Measurements from ENCODE around the gene LZTR1. TPM values are rescaled to one million over a fixed set of nuclear protein-coding genes. Genes with fewer than 3 reads are reported as not detected.
A peak's percentile ranks its signal among the peaks of the same experiment; 100 is the strongest.
"Not testable (repeated sequence)": the region's sequence is repeated elsewhere in the genome, so short reads cannot be mapped to it uniquely, and the experiment has no call there.

Gene LZTR1
- total RNA-seq, 1 donor from 2014 or later = 93.5 TPM

DNA sequence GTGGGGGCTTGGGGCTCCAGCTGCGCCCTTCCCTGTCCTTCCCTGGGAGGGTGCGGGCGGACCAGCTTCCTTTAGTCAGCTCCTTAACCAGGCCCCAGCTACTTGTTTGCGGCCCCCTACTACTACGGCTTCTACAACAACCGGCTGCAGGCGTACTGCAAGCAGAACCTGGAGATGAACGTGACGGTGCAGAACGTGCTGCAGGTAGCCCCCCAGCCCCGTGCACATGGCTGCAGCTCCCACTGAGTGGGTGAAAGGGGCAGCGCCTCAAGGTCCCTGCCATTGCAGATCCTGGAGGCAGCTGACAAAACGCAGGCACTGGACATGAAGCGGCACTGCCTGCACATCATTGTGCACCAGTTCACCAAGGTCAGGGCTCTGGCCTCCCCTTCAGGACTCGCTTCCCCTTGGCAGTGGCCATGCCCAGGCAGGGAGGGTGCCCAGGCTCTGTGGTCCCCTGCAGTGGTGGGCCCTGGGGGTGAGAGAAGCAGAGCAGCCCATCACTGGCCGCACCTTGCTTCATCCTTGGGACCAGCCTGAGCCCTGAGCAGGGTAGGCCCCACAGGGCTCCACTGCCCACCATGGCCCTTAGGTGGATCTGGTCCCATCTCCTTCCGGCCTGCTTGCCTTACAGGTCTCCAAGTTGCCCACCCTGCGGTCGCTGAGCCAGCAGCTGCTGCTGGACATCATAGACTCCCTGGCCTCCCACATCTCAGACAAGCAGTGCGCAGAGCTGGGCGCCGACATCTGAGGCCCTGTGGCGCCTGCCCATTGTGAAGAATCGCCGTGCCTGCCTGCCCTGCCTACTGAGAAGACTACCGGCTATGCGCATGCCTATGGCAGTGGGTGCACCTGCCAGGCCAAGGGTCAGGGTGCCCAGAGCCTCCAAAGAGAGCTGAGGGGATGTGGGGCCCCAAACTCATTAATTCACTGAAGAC lies 14.8 kb downstream of the LZTR1 start:
- DNase-seq (ENCODE audit: low spot score) = no peak

DNA sequence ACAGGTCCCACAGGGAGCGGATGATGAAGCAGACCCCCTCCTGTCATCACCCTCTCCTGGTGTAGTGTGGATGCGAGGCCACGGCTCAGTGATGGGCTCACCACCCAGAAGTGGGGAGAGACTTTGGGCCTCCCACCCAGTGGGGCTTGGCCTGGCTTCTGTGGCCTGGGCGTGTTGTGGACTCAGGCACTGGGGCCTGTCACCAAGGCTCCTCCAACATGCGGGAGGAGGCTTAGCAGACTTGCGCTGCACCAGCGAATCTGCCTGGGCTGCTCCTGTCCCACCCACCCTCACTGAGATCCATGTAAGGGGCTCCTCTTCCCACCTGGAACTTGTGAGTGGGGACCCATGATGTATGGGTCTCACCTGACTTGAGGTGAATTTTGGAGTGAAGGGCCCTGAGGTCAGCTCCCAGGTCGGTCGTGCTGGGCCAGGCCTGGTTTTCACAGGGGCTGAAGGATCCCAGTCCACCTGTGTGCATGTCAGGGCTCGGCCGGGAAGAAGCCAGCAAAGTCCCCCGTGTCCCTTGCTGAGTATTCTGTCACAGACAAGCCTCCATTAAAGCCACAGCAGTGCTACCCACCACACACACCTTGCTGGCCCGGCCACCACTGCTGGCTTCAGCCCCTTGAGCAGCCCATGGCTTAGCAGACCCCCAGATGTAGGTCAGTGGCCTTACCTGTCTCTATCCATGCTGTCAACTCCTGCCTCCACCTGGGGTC lies 15.6 kb downstream of the LZTR1 start:
- no peak for DNase-seq (ENCODE audit: low spot score)

GRCh38 chr22:20998411-20999336 lies 16.6 kb downstream of the LZTR1 start:
- no peak for DNase-seq (ENCODE audit: low spot score)

DNA sequence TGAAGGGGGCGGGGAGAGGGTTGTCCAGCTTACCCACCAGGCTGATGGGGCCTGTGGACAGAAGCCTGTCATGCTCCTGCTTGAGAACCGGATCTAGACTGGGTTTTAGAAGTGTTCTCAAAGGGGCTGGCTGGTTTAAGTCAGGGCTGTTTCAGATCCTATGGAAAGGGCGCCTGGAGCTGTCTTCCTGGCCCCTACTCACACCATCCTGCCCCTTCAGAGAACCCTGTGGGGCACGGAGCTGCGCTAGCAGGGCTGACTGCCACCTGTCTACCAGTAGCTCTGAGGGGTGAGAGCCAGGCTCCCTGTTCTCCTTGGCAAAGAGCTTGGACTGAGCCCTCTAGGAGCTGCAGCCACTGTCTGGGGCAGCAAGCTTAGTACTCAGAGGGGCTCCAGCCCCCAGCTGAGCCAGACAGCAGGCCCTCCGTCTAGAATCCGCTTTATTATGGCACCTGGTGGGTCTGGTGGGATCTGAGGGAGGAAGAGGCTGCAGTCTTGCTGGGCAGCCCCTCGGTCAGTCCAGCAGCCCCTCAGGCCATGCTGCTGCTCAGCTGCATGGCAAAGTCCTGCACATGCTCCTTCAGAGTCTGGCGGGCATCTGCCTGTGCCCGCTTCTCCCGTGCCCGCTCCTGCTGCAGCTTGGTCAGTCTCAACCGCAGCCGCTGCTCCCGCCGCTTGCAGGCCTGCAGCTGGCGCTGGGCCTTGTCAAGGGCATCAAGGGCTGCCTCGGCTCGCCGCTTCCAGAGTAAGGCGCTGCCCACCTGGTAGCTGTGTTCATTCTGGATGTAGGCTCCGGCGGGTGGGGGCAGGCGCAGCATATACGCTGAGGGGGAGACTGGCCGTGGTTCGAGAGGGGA lies 17.5 kb downstream of the LZTR1 start:
- DNase-seq (ENCODE audit: low spot score) = no peak

DNA sequence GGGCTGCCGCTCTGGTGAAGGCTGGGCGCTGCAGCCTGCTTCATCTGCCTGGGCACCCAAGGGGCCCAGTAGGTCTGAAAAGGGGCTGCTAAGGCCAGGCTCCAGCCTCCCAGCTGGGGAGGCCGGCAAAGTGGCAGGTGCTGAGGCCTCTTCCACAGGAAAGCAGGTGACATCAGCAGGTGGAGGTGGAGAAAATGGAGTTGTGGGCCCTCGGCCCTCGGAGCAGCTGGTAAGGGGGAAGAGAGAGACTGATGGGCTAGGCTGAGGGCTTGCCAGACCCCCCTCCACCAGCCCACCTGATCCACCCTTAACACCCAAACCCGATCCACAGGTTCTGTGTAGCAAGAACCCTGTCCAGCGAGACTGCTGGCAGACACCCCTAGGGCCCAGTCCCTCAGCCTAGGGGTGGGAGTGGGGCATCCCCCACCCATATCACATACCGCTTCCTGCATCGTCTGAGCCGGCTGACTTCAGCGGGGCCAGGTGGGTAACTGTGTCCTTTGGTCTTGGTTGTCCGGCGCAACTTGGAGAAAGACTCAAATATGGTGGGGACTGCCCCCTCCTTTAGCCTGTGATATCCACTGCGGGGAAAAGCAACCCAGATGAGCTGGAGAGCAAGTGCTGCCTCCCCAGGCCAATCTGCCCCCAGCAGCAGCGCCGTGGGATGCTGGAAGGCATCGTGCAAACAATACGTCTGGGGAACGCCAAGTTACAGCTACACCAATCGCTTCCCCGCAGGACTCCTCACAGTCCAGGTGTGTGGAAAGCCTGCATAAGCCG lies 18.3 kb downstream of the LZTR1 start:
- no peak for DNase-seq (ENCODE audit: low spot score)

DNA sequence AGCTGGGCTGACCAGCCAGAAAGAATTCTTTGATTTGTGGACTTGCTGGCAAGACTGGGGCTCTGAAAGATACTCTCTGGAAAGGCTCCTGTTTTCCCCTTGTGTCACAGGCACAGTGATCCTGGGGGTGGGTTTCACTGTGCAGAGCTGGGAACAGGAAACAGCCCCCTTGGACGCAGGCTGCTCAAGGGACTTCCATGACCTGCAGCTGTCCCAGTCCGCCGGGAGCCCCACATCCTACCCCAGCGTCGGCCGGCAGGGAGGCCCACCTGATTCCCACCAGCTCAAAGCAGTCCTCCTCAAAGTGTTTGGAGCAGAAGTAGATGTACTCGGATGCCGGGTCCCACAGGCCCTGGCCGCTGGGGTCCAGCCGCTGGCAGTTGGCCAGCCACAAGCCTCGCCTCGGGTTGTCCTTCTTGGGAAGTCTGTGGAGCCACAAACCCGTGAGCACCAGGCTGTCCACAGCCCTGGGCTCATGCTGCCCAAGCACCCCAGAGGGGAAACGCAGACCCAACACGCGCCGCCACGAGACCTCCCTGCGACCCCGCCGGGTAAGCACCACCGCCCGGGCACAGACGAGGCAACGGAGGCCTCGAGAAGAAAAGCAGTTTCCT lies 19.0 kb downstream of the LZTR1 start:
- no peak for DNase-seq (ENCODE audit: low spot score)

DNA sequence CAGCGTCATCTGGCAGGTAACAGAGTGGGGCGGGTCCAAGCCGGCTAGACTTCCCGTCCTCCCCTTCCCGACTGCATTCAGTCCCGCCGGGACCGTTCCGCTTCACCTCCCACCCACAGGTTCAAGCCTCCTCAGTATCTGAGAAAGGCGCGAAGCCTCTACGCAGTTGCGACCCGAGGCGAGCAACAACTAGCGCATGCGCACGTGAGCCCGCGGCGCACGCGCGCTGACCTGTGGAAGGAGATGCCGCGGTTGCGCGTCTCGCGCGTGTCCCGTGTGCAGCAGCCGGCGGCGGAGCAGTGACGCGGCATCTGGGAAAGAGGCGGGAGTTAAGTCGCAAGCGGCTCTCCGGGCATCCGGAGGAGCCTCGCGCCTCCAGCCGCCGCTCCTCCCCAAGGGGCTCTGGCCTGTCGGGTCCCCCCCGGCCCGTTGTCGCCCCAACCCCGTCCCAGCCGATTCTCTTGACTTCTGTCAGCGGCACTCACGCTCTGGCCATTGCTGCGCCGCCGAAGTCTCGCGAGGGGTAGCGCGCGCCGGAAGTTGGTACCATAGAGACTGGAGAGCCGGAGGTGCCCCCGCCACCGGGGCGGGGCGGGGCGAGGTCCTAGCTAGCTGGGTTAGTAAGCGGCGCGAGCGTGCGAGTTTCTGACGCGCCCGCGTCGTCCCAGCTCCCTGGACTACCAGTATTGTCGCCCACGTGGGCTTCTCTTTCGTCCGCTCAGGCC lies 19.7 kb downstream of the LZTR1 start, which contains the start of gene THAP7:
TSS of gene THAP7 (minus strand) at position 518 of the 725 bp plus-strand sequence. CDS start at position 311, 207 bp downstream.
- DNase-seq (ENCODE audit: low spot score) = peak; percentile 97

DNA sequence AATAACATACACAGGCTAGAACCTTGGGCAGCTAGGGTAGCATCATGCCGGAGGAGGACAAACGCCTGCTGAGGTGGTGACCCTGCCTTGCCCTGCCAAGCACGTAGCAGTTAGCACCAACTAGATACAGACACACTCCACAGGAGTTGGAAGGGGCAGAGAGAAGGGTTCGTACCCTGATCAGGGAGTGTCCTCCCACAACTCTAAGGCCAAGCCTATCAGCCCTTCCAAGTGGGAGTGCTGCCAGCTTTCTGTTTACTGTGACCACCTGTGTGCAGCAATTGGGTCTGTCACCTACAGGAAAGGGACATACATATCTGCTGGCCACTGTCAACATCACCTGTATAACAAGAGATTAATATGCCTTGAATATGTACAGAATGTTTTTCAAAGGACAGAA lies 21.7 kb downstream of the LZTR1 start:
- no peak for DNase-seq (ENCODE audit: low spot score)

DNA sequence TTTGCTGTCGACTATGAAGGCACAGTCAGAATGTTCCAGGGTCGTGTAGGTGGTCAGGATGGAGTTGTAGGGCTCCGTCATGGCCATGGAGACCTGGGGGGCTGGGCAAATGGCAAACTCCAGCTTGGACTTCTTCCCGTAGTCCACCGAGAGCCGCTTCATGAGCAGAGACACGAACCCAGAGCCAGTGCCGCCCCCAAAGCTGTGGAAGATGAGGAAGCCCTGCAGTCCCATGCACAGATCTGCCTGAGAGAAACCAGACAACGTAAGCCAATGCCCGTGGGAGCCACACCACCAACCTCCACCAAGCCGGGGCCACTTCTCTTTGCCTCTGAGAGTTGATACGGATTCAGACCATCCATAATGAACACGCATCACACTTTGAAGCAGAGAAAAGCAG lies 27.1 kb downstream of the LZTR1 start:
- DNase-seq (ENCODE audit: low spot score) = not testable (repeated sequence)

- DNase-seq (ENCODE audit: low spot score) = peak; percentile 58
Measured at GRCh38 chr22:21009638-21010425, 27.7 kb downstream of the LZTR1 start.

GRCh38 chr22:21010426-21011113 lies 28.5 kb downstream of the LZTR1 start:
- DNase-seq (ENCODE audit: low spot score) = no peak

- no peak for DNase-seq (ENCODE audit: low spot score)
Measured at GRCh38 chr22:21012446-21013407, 30.6 kb downstream of the LZTR1 start.

DNA sequence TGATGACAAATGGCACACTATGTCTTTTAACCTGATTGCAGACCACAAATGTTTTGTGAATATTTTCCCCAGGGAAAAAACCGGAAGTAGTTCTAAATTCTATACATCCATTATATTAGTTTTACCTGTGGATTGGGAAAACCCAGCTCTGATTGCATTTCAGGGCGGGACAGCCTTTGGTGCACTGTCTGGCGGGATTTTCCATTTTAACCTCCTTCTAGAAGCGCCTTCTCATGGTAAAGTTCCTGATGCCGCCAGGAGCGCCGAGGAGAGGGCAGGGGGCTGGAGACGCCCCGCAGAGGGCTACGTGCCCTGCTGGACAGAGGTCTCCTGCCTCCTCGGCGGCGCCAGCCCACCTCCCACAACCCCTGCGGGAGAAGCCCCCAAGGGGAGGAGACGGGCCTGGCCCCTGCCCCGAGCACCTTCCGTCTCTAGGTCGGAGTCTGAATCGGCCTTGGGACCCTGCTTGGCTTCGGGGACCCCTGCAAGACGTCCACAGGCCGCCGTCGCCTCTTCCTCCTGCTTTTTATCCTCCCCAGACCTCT lies 31.6 kb downstream of the LZTR1 start:
- no peak for DNase-seq (ENCODE audit: low spot score)

- peak; percentile 82 for DNase-seq (ENCODE audit: low spot score)
Measured at GRCh38 chr22:21014202-21014725, 32.2 kb downstream of the LZTR1 start.

GRCh38 chr22:21014726-21015465 lies 32.8 kb downstream of the LZTR1 start, which contains the start of gene P2RX6:
P2RX6 (plus strand) TSS chr22:21015165; CDS start chr22:21015175, 10 bp downstream.
- DNase-seq (ENCODE audit: low spot score) = no peak
